PFSK-1 (cell line): Measurements from ENCODE around the gene STIM2.

Experiments used
- FOXP2 ChIP-seq: optimal IDR thresholded peaks from 2 replicates; pipeline ENCODE3; 2011; ENCODE audit warnings: borderline replicate concordance, control low read depth, inconsistent platforms; ENCODE audit not compliant: insufficient read depth; ENCODE audit errors: extremely low read length, extremely low read depth
- POLR2AphosphoS5 ChIP-seq: IDR thresholded peaks from 2 replicates; pipeline ENCODE4 v1.6.1; 2012; ENCODE audit warnings: low read depth, mild to moderate bottlenecking, control low read depth, low read length, moderate library complexity
- REST ChIP-seq, 2 experiments: IDR thresholded peaks; 2 replicates each; pipeline versions ENCODE4 v1.6.1 to v1.8.0; 2011 to 2012; ENCODE audit warnings: low read depth in 2 of 2, low read length in 2 of 2, control low read depth in 1 of 2, inconsistent platforms in 1 of 2, mild to moderate bottlenecking in 1 of 2, moderate library complexity in 1 of 2; ENCODE audit not compliant: insufficient read depth in 1 of 2
- SIN3A ChIP-seq: IDR thresholded peaks from 2 replicates; pipeline ENCODE4 v1.6.1; 2012; ENCODE audit warnings: mild to moderate bottlenecking, low read length, moderate library complexity, borderline replicate concordance; ENCODE audit not compliant: insufficient read depth
- TAF1 ChIP-seq: IDR thresholded peaks from 2 replicates; pipeline ENCODE4 v1.6.1; 2012; ENCODE audit warnings: low read length, control low read depth, borderline replicate concordance; ENCODE audit not compliant: insufficient read depth

The STIM2 gene

GRCh38 chr4:26866203-26866602, 5.6 kb downstream of the STIM2 start:
- TF ChIP-seq REST (IDR thresholded peaks at IDR 0.05; ENCODE audit: insufficient read depth in 1 of 2, low read depth in 2 of 2, low read length in 2 of 2): no peak

- TF ChIP-seq SIN3A: no peak
- no peak for TF ChIP-seq POLR2AphosphoS5
- no peak for TF ChIP-seq TAF1
- TF ChIP-seq REST (IDR thresholded peaks at IDR 0.05; ENCODE audit: insufficient read depth in 1 of 2, low read depth in 2 of 2, low read length in 2 of 2): no peak
- no peak for TF ChIP-seq FOXP2
Observed at GRCh38 chr4:26866781-26867180, 6.1 kb downstream of the STIM2 start.

- TF ChIP-seq REST (IDR thresholded peaks at IDR 0.05; ENCODE audit: insufficient read depth in 1 of 2, low read depth in 2 of 2, low read length in 2 of 2): no peak
- no peak for TF ChIP-seq FOXP2
- TF ChIP-seq TAF1: no peak
- no peak for TF ChIP-seq POLR2AphosphoS5
- TF ChIP-seq SIN3A: no peak
Observed at GRCh38 chr4:26867914-26868684, 7.5 kb downstream of the STIM2 start.

- TF ChIP-seq REST (IDR thresholded peaks at IDR 0.05; ENCODE audit: insufficient read depth in 1 of 2, low read depth in 2 of 2, low read length in 2 of 2): no peak
- no peak for TF ChIP-seq POLR2AphosphoS5
- TF ChIP-seq TAF1: no peak
- TF ChIP-seq FOXP2: no peak
Observed at GRCh38 chr4:26870576-26871262, 10.1 kb downstream of the STIM2 start.
